GM10266 (cell line): ENCODE data around the gene FAM219B.

ENCODE experiments used
- DNase-seq: peaks from one replicate; pipeline ENCODE4 v3.0.0; 2012; ENCODE audit errors: extremely low spot score
- TF ChIP-seq, protein P1 (sequence below): IDR thresholded peaks from 2 replicates; pipeline ENCODE4 v1.5.1; 2012; ENCODE audit warnings: mild to moderate bottlenecking, low read depth; ENCODE audit not compliant: control insufficient read depth, insufficient read depth; ENCODE audit errors: missing control alignments

The FAM219B gene

DNA sequence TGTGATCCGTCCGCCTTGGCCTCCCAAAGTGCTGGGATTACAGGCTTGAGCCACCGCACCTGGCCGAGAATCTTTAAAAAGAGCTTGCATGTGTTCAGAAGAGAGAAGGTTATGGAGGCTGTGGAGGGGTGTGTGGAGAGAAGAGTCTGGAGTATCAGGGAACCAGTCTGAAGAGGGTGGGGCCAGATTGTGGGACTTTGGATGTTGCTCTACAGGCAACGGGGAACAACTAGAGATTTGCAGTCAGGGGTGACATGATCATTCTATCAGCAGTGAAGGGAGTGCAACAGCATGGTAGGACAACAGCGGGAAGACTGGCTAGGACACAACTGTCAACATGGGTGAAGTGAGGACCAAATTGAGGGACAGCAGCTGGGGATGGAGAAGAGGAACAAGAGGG, 42.4 kb downstream of the FAM219B start:
- TF ChIP-seq, protein P1, sequence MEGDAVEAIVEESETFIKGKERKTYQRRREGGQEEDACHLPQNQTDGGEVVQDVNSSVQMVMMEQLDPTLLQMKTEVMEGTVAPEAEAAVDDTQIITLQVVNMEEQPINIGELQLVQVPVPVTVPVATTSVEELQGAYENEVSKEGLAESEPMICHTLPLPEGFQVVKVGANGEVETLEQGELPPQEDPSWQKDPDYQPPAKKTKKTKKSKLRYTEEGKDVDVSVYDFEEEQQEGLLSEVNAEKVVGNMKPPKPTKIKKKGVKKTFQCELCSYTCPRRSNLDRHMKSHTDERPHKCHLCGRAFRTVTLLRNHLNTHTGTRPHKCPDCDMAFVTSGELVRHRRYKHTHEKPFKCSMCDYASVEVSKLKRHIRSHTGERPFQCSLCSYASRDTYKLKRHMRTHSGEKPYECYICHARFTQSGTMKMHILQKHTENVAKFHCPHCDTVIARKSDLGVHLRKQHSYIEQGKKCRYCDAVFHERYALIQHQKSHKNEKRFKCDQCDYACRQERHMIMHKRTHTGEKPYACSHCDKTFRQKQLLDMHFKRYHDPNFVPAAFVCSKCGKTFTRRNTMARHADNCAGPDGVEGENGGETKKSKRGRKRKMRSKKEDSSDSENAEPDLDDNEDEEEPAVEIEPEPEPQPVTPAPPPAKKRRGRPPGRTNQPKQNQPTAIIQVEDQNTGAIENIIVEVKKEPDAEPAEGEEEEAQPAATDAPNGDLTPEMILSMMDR = no peak
- no peak for DNase-seq

GRCh38 chr15:74863239-74864056, 43.2 kb downstream of the FAM219B start:
- TF ChIP-seq, protein P1 = no peak
- no peak for DNase-seq

DNA sequence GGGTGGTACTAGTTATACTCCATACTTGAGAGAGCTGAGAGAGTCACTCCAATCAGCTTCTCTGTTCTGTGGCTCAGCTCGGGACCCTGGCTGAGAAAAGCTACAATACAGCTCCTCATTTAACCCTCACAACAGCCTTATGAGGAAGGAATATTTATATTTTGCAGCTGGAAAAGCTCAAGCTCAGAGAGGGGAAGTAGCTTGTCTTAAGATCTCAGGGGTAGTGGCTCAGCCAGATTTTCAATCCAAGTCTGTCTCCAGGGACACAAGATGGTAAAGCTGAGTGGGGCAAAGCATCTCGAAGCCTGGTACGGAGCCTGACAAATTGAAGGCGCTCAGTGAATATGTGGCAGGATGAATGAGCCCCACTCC, 48.3 kb downstream of the FAM219B start:
- TF ChIP-seq, protein P1 = no peak
- no peak for DNase-seq

- no peak for DNase-seq
- TF ChIP-seq, protein P1 = no peak
These were observed 48.8 kb downstream of the FAM219B start for GRCh38 chr15:74857671-74858368.

GRCh38 chr15:74857082-74857655, 49.5 kb downstream of the FAM219B start:
- no peak for DNase-seq
- TF ChIP-seq, protein P1 = no peak

DNA sequence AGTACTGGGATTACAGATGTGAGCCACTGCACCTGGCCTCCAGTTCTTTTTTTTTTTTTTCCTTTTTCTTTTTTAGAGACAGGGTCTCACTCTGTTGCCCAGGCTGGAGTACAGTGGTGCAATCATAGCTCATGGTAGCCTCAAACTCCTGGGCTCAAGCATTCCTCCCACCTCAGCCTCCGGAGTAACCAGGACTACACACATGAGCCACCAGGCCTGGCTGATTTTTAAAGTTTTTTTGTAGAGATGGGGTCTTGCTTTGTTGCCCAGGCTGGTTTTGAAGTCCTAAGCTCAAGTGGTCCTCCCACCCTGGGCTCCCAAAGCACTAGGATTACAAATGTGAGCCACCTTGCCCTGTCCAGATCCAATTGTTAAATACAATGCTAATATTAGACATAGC, 50.1 kb downstream of the FAM219B start:
- TF ChIP-seq, protein P1 = no peak
- DNase-seq = no peak

DNA sequence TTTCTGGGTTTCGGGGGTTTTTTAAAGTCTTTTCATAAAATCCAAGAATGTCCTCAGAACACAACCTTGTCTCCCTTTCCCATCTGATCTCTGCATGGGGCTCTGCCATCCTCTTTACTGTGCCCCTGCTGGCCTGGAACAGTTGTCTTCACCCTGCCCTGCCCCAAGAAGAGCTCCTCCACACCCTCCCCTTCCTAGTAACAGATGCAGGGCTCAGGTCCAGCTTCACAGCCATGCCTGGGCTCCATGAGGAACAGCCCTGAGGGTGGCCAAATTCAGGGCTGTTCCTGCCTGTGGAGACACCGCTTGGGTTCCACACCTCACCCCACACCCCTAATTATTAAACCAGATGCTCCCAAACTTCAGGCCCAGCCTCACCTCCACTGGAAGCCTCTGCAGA, 50.8 kb downstream of the FAM219B start:
- TF ChIP-seq, protein P1 = no peak
- DNase-seq = no peak
